Naive thymus-derived CD4-positive, alpha-beta T cell (primary cell): ENCODE data around the gene JUNB. TPM values are rescaled to one million over a fixed set of nuclear protein-coding genes. Genes with fewer than 3 reads are reported as not detected.
"Not testable (repeated sequence)": the region's sequence is repeated elsewhere in the genome, so short reads cannot be mapped to it uniquely, and the experiment has no call there.

Experiments
- ATAC-seq: fragments of 150-1000 bp; cut with Tn5 transposase; 2 replicates; pipeline ENCODE4 v1.10.0; 2021; ENCODE audit warnings: mild to moderate bottlenecking, moderate library complexity
- CTCF ChIA-PET: fragments of 350-600 bp; sonication (Branson Sonifier 250); formaldehyde crosslinking; loops from one replicate; lab custom pipeline; 2021; ENCODE audit warnings: antibody characterized with exemption; lab: Charles Lee
- POLR2A ChIA-PET: fragments of 350-600 bp; sonication (Branson Sonifier 250); formaldehyde crosslinking; loops from one replicate; lab custom pipeline; 2021; ENCODE audit warnings: antibody characterized with exemption, inconsistent platforms; lab: Charles Lee
- DNase-seq, 9 donors: peaks; one replicate each; pipeline versions ENCODE4 v3.0.0 to v3.0.0-alpha.2; 2020 to 2022; ENCODE audit warnings: mixed read lengths in 1 of 9
- H3K27ac ChIP-seq: one replicate; pipeline ENCODE4 v1.7.0; 2013; ENCODE audit warnings: mild to moderate bottlenecking, low read depth, low read length, moderate library complexity
- H3K27me3 ChIP-seq, 2 donors: one replicate each; pipeline ENCODE4 v1.7.0; 2013; ENCODE audit warnings: low read length in 2 of 2, mild to moderate bottlenecking in 2 of 2, moderate library complexity in 2 of 2; ENCODE audit not compliant: control insufficient read depth in 2 of 2, insufficient read depth in 2 of 2
- H3K36me3 ChIP-seq, 3 experiments: 1 replicate in 2 of 3; 2 replicates in 1 of 3; pipeline ENCODE4 v1.7.0; 2013; ENCODE audit warnings: low read length in 3 of 3, mild to moderate bottlenecking in 3 of 3, moderate library complexity in 1 of 3; ENCODE audit not compliant: insufficient read depth in 3 of 3, control insufficient read depth in 2 of 3
- H3K4me1 ChIP-seq, 2 donors: one replicate each; pipeline ENCODE4 v1.7.0; 2013; ENCODE audit warnings: low read length in 2 of 2, mild to moderate bottlenecking in 2 of 2, moderate library complexity in 1 of 2; ENCODE audit not compliant: control insufficient read depth in 2 of 2, insufficient read depth in 2 of 2
- H3K4me3 ChIP-seq: 2 replicates; pipeline ENCODE4 v1.7.0; 2013; ENCODE audit warnings: mild to moderate bottlenecking, low read length
- H3K9me3 ChIP-seq, 3 experiments: 1 replicate in 2 of 3; 2 replicates in 1 of 3; pipeline ENCODE4 v1.7.0; 2013; ENCODE audit warnings: low read length in 3 of 3; ENCODE audit not compliant: control insufficient read depth in 2 of 3
- H3K27ac Mint-ChIP-seq, 9 donors: one replicate each; pipeline ENCODE4 v1.8.0; 2020 to 2022; ENCODE audit warnings: mixed read lengths in 9 of 9, mild to moderate bottlenecking in 8 of 9, moderate library complexity in 5 of 9, inconsistent platforms in 2 of 9
- H3K27me3 Mint-ChIP-seq, 5 donors: one replicate each; pipeline ENCODE4 v1.8.0; 2021 to 2022; ENCODE audit warnings: mixed read lengths in 5 of 5, mild to moderate bottlenecking in 1 of 5
- H3K36me3 Mint-ChIP-seq, 5 donors: one replicate each; pipeline ENCODE4 v1.8.0; 2020 to 2022; ENCODE audit warnings: mixed read lengths in 5 of 5, mild to moderate bottlenecking in 3 of 5, inconsistent platforms in 1 of 5
- H3K4me1 Mint-ChIP-seq, 7 donors: one replicate each; pipeline ENCODE4 v1.8.0; 2020 to 2022; ENCODE audit warnings: mixed read lengths in 7 of 7, mild to moderate bottlenecking in 3 of 7, inconsistent platforms in 1 of 7
- H3K4me3 Mint-ChIP-seq, 10 donors: one replicate each; pipeline ENCODE4 v1.8.0; 2020 to 2022; ENCODE audit warnings: mild to moderate bottlenecking in 10 of 10, mixed read lengths in 10 of 10, moderate library complexity in 6 of 10, inconsistent platforms in 2 of 10
- H3K9me3 Mint-ChIP-seq, 11 donors: one replicate each; pipeline ENCODE4 v1.8.0; 2020 to 2022; ENCODE audit warnings: mixed read lengths in 11 of 11, mild to moderate bottlenecking in 4 of 11, inconsistent platforms in 1 of 11, moderate library complexity in 1 of 11
- intact Hi-C, 2 donors: fragments of 100-400 bp; cut with micrococcal nuclease; formaldehyde crosslinking; loops; one replicate each; pipeline ENCODE4 v1.15.1; 2023
- polyA plus RNA-seq, 2 donors: library from polyadenylated mRNA; unstranded; fragments of 300-500 nt; fragmentation: Illumina TruSeq; gene quantifications; one replicate each; pipeline ENCODE4 v1.2.3, GENCODE V29; 2021
- total RNA-seq, 6 experiments: library from RNA in 5 of 6; stranded (reverse) in 5 of 6; gene quantifications; 1 replicate in 5 of 6; 2 replicates in 1 of 6; pipeline ENCODE4 v1.2.3 and lab custom pipeline; 2021 to 2026

JUNB gene
- total and polyA plus RNA-seq, 7 experiments from 2014 or later: 107 to 2,198 (median 690) TPM

- peaks cover 0 to 1% (median 0%) of the 10 kb centered on the region in 11 donors for H3K9me3 Mint-ChIP-seq
- peak within 1 kb of the TSS; percentile 81 to 96 (median 91) for H3K4me3 Mint-ChIP-seq
- peaks cover 0 to 7% (median 3%) of the 10 kb centered on the region in 5 donors for H3K36me3 Mint-ChIP-seq
- ChIA-PET POLR2A (interaction anchor here (0.6 to 2.4 kb wide), 9 partner anchors 11 to 85 kb away, joined by 3 to 25 read pairs (median 6); partner anchors contain the start of gene JUNB), CTCF (interaction anchor here (0.7 to 1.5 kb wide), 4 partner anchors 11 to 48 kb away, joined by 3 to 5 read pairs (median 3); no protein-coding TSS in a partner anchor)
- H3K27ac Mint-ChIP-seq: peak within 1 kb of the TSS; percentile 71 to 94 (median 89)
- Histone ChIP-seq H3K27ac (peak within 1 kb of the TSS; percentile 70), H3K4me1 (peaks cover 18% of the 10 kb centered on the region in 2 donors), H3K9me3 (no peaks in the 10 kb centered on the region), H3K4me3 (peak within 1 kb of the TSS; percentile 73), H3K27me3 (no peaks in the 10 kb centered on the region), H3K36me3 (peaks cover 0 to 9% (median 0%) of the 10 kb centered on the region in 3 experiments)
- ATAC-seq (peak; percentile 95), DNase-seq (peak; percentile 74 to 87 (median 84))
- peaks cover 15 to 26% (median 21%) of the 10 kb centered on the region in 7 donors for H3K4me1 Mint-ChIP-seq
- peaks cover 0 to 6% (median 0%) of the 10 kb centered on the region in 5 donors for H3K27me3 Mint-ChIP-seq
- intact Hi-C loops: loop anchor here (1.0 to 2.0 kb wide), 4 partner anchors 14 to 132 kb away; partner anchors contain the start of genes GET3 (in 2 of the 2) and CALR (in 1 of the 2)
These were observed 15.2 kb downstream of the JUNB start, which contains the start of gene RNASEH2A for GRCh38 chr19:12806242-12807081. RNASEH2A (plus strand) TSS chr19:12806584; CDS start chr19:12806674, 90 bp downstream.

- Histone ChIP-seq H3K27me3 (no peaks in the 10 kb centered on the region), H3K27ac (no peak overlapping the region), H3K36me3 (peaks cover 0 to 10% (median 0%) of the 10 kb centered on the region in 3 experiments), H3K4me1 (no peaks in the 10 kb centered on the region), H3K9me3 (no peaks in the 10 kb centered on the region), H3K4me3 (no peak overlapping the region)
- Mint-ChIP-seq H3K4me1 (no peaks in the 10 kb centered on the region), H3K4me3 (no peak overlapping the region), H3K27me3 (no peaks in the 10 kb centered on the region), H3K36me3 (peaks cover 0 to 17% (median 6%) of the 10 kb centered on the region in 5 donors), H3K9me3 (no peaks in the 10 kb centered on the region), H3K27ac (no peak overlapping the region)
- POLR2A ChIA-PET: no interaction called here
- no peak for ATAC-seq
- CTCF ChIA-PET: interaction anchor here (0.8 kb wide), 1 partner anchor 58 kb away, joined by 3 read pairs; no protein-coding TSS in a partner anchor
- intact Hi-C loops: no loop called here
- DNase-seq: no peak
These were observed 23.8 kb downstream of the JUNB start for GRCh38 chr19:12815088-12815487.

GRCh38 chr19:12817188-12817587 is 25.9 kb downstream of the JUNB start:
- ATAC-seq, H3K9me3 ChIP-seq, H3K4me1 ChIP-seq, H3K27ac Mint-ChIP-seq, H3K9me3 Mint-ChIP-seq, H3K36me3 ChIP-seq, H3K27ac ChIP-seq, H3K4me3 Mint-ChIP-seq, intact Hi-C loops, H3K4me3 ChIP-seq, CTCF ChIA-PET, H3K27me3 ChIP-seq, DNase-seq, H3K27me3 Mint-ChIP-seq, H3K4me1 Mint-ChIP-seq: not testable (repeated sequence)
- POLR2A ChIA-PET: interaction anchor here (0.7 kb wide), 1 partner anchor 11 kb away, joined by 4 read pairs; the partner anchor contains the start of gene RNASEH2A
- H3K36me3 Mint-ChIP-seq: peaks cover 0 to 17% (median 6%) of the 10 kb centered on the region in 5 donors

- DNase-seq, H3K4me3 ChIP-seq, H3K36me3 ChIP-seq, ATAC-seq, H3K9me3 ChIP-seq, H3K4me1 ChIP-seq, intact Hi-C loops, H3K9me3 Mint-ChIP-seq, H3K27me3 ChIP-seq, H3K27me3 Mint-ChIP-seq, POLR2A ChIA-PET, H3K27ac ChIP-seq, H3K4me3 Mint-ChIP-seq, CTCF ChIA-PET, H3K4me1 Mint-ChIP-seq: not testable (repeated sequence)
- H3K36me3 Mint-ChIP-seq: peaks cover 0 to 16% (median 5%) of the 10 kb centered on the region in 5 donors
- H3K27ac Mint-ChIP-seq: peak overlapping the region in 1 of 9 donors; percentile 62
These were observed 26.5 kb downstream of the JUNB start for GRCh38 chr19:12817810-12818209.

- intact Hi-C loops: no loop called here
- H3K27me3 ChIP-seq: no peaks in the 10 kb centered on the region
- peaks cover 14 to 20% (median 17%) of the 10 kb centered on the region in 5 donors for H3K27me3 Mint-ChIP-seq
- no peak overlapping the region for H3K4me3 Mint-ChIP-seq
- no peaks in the 10 kb centered on the region for H3K9me3 ChIP-seq
- ATAC-seq (no peak), DNase-seq (no peak)
- no peaks in the 10 kb centered on the region for H3K36me3 ChIP-seq
- peaks cover 0 to 5% (median 0%) of the 10 kb centered on the region in 11 donors for H3K9me3 Mint-ChIP-seq
- no peak overlapping the region for H3K4me3 ChIP-seq
- H3K4me1 ChIP-seq: no peaks in the 10 kb centered on the region
- H3K36me3 Mint-ChIP-seq: peaks cover 0 to 4% (median 0%) of the 10 kb centered on the region in 5 donors
- H3K27ac Mint-ChIP-seq: no peak overlapping the region
- peaks cover 4 to 10% (median 9%) of the 10 kb centered on the region in 7 donors for H3K4me1 Mint-ChIP-seq
- no peak overlapping the region for H3K27ac ChIP-seq
- POLR2A ChIA-PET: interaction anchor here (1.0 kb wide), 2 partner anchors 19 to 24 kb away, joined by 4 read pairs; no protein-coding TSS in a partner anchor
- CTCF ChIA-PET: interaction anchor here (0.7 to 0.8 kb wide), 2 partner anchors 25 to 133 kb away, joined by 3 read pairs; no protein-coding TSS in a partner anchor
These were observed 30.5 kb downstream of the JUNB start for GRCh38 chr19:12821761-12822160.
